ENCODE results near the gene ANGPTL7.
"Not testable (repeated sequence)": the region's sequence is repeated elsewhere in the genome, so short reads cannot be mapped to it uniquely, and the experiment has no call there.

The ANGPTL7 gene

GRCh38 chr1:11170102-11170501, 19.1 kb upstream of the ANGPTL7 start:
- DNase-seq, result no peak

- no peak for DNase-seq
Observed at GRCh38 chr1:11174261-11174942, 14.8 kb upstream of the ANGPTL7 start.

DNA sequence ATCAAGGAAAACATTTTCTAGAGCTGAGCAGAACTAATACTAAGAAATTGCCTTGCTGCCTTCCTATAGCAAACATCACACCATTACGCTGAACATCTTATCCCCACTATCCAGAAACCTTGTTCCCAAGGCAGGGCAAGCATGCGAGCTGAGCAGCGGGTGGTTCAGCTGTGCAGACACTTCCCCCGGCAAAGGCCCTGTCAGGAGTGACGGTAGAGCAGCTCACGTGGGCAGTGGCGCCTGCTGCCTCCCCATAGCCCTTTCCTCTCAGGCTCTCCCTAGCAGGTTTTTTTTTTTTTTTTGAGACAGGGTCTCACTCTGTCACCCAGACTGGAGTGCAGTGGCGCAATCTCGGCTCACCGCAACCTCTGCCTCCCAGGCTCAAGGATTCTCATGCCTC, 13.7 kb upstream of the ANGPTL7 start:
- DNase-seq, result no peak

DNA sequence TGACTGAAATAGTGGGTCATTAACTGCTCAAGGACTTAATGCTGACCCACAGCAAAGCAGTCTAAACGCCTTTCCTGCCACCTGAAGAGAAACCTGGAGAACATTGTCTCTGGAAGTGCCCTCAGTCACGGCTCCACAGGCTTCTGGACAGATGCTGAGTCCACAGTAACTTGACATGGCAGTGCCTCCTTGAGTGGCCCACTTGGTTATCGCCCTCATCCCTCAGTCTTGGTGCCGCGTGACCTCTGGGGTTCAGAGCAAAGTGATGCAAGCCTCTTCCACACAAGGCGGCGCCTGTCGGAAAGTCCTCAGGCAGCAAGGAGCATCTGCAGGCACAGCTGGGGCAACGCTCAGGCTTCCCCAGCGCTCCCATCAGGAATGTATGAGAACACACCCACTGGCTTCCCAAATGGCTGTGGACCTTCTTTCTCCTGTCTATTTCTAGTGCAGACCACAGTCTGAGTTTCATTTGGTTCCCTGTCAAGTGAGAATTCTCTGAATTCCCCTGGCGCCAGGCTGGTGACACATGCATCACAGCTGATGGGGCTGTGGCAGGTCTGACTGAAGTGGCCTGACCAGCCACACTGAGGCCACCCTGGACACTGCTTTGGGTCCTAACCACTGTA, 13.0 kb upstream of the ANGPTL7 start:
- DNase-seq, result no peak

GRCh38 chr1:11178021-11179015, 10.8 kb upstream of the ANGPTL7 start:
- DNase-seq, result no peak

GRCh38 chr1:11179125-11179524, 10.0 kb upstream of the ANGPTL7 start:
- no peak for DNase-seq

DNA sequence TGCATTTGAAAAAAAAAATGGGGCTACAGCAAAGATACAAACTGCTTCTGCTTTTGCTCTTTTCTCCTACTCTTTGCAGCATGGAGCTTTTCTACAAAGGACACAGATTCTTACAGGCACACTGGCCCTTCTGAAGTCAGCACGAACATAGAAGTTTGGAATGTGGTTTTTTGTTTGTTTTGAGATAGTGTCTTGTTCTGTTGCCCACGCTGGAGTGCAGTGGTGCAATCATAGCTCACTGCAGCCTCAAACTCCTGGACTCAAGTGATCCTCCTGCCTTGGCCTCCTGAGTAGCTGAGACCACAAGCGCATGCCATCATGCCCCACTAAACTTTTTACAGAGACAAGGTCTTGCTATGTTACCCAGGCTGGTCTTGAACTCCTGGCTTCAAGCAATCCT, 9.4 kb upstream of the ANGPTL7 start:
- DNase-seq, result not testable (repeated sequence)

GRCh38 chr1:11180342-11180744, 8.8 kb upstream of the ANGPTL7 start:
- no peak for DNase-seq

- DNase-seq, result no peak
Observed at GRCh38 chr1:11182884-11183283, 6.3 kb upstream of the ANGPTL7 start.

GRCh38 chr1:11184973-11185372, 4.2 kb upstream of the ANGPTL7 start:
- no peak for DNase-seq

GRCh38 chr1:11187000-11187399, 2.2 kb upstream of the ANGPTL7 start:
- no peak for DNase-seq

- DNase-seq, result no peak
Observed at GRCh38 chr1:11187494-11187893, 1.7 kb upstream of the ANGPTL7 start.

GRCh38 chr1:11187931-11188330, 1.2 kb upstream of the ANGPTL7 start:
- no peak for DNase-seq

DNA sequence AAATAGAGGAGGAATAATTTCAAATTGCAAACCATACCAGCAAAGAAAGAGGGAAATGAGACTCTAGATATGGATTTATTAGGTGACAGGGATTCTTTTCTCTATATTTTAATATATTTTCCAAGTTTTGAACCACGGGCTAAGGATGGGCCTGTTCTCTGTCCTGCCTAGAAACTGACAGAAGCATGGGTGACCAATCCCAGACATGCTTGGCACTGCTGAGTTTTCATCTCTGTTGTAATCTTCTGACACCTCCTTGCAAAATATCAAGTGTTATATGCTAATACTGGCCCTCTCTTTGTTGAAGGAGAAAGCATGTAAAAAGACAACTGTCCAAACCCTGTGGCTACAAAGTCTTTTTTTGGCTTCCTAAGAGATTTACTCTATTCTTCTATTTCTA, 774 bp upstream of the ANGPTL7 start:
- no peak for DNase-seq

DNA sequence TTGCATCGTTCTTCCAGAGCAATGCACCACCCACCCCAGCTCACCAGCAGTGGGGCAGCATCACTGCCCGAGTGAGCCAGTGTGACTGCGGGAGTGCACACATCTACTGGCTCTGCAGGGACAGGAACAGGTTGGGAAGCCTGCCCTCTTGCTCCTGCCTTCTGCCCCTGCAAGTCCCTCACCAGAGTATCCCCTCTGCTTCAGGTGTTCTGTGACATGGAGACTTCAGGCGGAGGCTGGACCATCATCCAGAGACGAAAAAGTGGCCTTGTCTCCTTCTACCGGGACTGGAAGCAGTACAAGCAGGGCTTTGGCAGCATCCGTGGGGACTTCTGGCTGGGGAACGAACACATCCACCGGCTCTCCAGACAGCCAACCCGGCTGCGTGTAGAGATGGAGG, 4.2 kb downstream of the ANGPTL7 start:
- DNase-seq, result no peak

- DNase-seq, result no peak
Observed at GRCh38 chr1:11194407-11195176, 5.4 kb downstream of the ANGPTL7 start.

DNA sequence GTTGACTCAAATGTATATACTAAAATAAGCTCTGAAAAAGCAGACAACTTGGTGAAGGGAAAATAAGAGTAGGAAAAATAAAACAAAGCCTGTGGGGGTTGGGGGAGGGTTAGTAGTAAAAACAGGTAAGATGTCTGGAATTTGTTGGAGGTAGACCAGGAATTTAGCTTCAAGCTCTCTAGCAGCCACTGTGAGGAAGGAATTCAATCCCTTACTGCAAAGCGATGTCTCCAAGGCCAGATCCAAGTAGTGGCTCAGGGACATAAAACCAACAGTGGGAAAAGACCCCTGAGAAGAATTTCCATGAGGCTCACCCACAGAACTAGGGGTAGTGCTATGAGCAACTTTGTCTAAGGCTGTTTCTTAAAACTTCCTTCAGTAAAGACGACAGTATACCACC, 7.8 kb downstream of the ANGPTL7 start:
- no peak for DNase-seq

- no peak for DNase-seq
Observed at GRCh38 chr1:11197359-11197758, 8.2 kb downstream of the ANGPTL7 start.

DNA sequence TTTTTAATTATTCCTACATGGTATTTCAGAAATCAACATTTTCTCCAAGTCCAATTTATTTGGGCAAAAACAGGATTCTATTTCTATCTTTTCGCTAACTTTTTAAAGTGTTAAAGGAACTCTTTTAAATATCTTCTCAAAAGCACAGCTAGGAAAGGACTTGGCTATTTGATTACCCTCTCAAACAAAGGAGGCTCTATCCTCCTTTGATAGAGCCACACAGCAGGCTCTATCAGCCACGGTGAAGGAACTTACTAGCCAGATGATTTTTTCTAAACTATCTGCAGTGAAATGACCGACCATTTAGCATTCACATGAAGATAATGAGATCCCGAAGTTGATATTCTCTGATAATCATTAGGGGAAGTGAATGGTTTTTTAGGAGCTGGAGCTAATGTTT, 9.1 kb downstream of the ANGPTL7 start:
- DNase-seq, result no peak

DNA sequence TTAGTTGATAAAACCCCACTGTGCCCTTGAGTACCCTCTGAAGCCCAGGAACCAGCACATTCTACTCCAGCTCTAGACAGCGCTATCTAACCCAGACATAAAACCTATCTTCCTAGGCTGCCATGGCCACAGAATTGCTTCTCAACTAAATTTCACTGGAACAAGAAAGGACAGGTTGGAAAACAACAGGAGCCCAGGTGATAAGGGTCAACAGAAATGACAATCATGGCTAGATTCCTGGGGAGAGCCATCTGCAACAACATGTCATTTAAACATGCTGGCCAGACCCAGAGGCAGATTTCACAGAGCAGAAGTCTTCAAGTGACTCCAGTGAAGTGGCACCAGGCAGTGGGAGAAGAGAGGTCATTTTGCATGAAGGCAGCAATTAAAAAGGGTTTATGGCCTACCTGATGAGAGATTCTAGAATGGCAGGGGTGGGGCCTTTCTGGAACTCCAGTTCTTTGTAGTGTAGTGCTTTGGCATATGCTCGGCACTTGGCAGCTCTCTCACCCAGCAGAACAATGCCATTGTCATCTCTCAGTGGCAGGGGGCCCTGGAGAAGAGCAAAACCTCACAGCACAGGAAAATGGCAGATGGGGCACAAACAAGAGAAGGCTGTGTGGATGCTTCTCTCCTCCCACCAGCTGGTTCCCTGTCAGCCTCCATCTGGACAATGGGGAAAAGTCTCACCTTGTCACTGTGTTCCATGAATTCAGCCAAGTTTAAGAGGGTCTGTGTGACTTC, 9.9 kb downstream of the ANGPTL7 start:
- no peak for DNase-seq

GRCh38 chr1:11204396-11205190, 15.4 kb downstream of the ANGPTL7 start:
- no peak for DNase-seq
